K562 (cell line): ENCODE data around the gene GOLGA6L26.
"Not testable (repeated sequence)": the region's sequence is repeated elsewhere in the genome, so short reads cannot be mapped to it uniquely, and the experiment has no call there.

Experiments
- CREBBP ChIP-seq: IDR thresholded peaks from one replicate; pipeline ENCODE4 v1.6.1; 2012; ENCODE audit warnings: low read depth, mild to moderate bottlenecking, control low read depth, inconsistent platforms, low read length
- NEUROD1 ChIP-seq: fragments of 150-350 bp; IDR thresholded peaks from 2 replicates; pipeline ENCODE4 v1.6.1; 2014; ENCODE audit warnings: borderline replicate concordance, low read length, low read depth; ENCODE audit not compliant: partially characterized antibody
- PKNOX1 ChIP-seq: fragments of 450-650 bp; IDR thresholded peaks from 2 replicates; pipeline ENCODE4 v1.6.1; 2016
- ZKSCAN3 ChIP-seq: fragments of 250-450 bp; sonication (Bioruptor Pico); IDR thresholded peaks from 2 replicates; pipeline ENCODE4 v1.4.0; 2020

GRCh38 chr15:23372891-23373600, 39.0 kb upstream of the GOLGA6L26 start:
- TF ChIP-seq NEUROD1, PKNOX1, CREBBP, ZKSCAN3: not testable (repeated sequence)
